ENCODE measurements around the gene BRD7.

Gene BRD7

GRCh38 chr16:50272687-50273381 lies 96.0 kb downstream of the BRD7 start:
- no peak for DNase-seq (ENCODE audit: low read depth, low spot score)

- no peak for DNase-seq (ENCODE audit: low read depth, low spot score)
Observed at GRCh38 chr16:50272111-50272571, 96.6 kb downstream of the BRD7 start.

- DNase-seq (ENCODE audit: low read depth, low spot score) = no peak
Observed at GRCh38 chr16:50271148-50272041, 97.4 kb downstream of the BRD7 start.

GRCh38 chr16:50270510-50271147 lies 98.2 kb downstream of the BRD7 start:
- no peak for DNase-seq (ENCODE audit: low read depth, low spot score)

- no peak for DNase-seq (ENCODE audit: low read depth, low spot score)
Observed at GRCh38 chr16:50269769-50270509, 98.8 kb downstream of the BRD7 start.

- no peak for DNase-seq (ENCODE audit: low read depth, low spot score)
Observed at GRCh38 chr16:50269061-50269705, 99.6 kb downstream of the BRD7 start.

- DNase-seq (ENCODE audit: low read depth, low spot score) = no peak
Observed at GRCh38 chr16:50268352-50268751, 100.4 kb downstream of the BRD7 start.

- no peak for DNase-seq (ENCODE audit: low read depth, low spot score)
Observed at GRCh38 chr16:50267651-50268050, 101.1 kb downstream of the BRD7 start.

GRCh38 chr16:50267151-50267631 lies 101.6 kb downstream of the BRD7 start:
- DNase-seq (ENCODE audit: low read depth, low spot score) = no peak

- no peak for DNase-seq (ENCODE audit: low read depth, low spot score)
Observed at GRCh38 chr16:50266337-50267091, 102.3 kb downstream of the BRD7 start, which contains the start of gene ADCY7. TSS of gene ADCY7 (plus strand) at chr16:50266551. CDS start at chr16:50288180, 21,629 bp downstream.
